H1 (cell line): Measurements from ENCODE around the gene CAMKK1. TPM values are rescaled to one million over a fixed set of nuclear protein-coding genes. Genes with fewer than 3 reads are reported as not detected.

ENCODE experiments used
- E2F6 ChIP-seq: IDR thresholded peaks from 2 replicates; pipeline ENCODE4 v1.6.1; 2012; ENCODE audit warnings: inconsistent platforms
- KDM5A ChIP-seq: fragments of 200-600 bp; IDR thresholded peaks from 2 replicates; pipeline ENCODE4 v1.7.1; 2012; ENCODE audit warnings: mild to moderate bottlenecking, low read length, inconsistent platforms, mixed read lengths
- polyA plus RNA-seq, 7 experiments: library from polyadenylated mRNA; depleted of rRNA in 3 of 7; stranded (reverse) in 5 of 7; unstranded in 2 of 7; fragments of >200 nt in 5 of 7; fragments of 200-250 nt in 2 of 7; gene quantifications; 1 replicate in 5 of 7; 2 replicates in 1 of 7; 4 replicates in 1 of 7; pipeline versions ENCODE4 v1.2.1 to v1.2.3, GENCODE V29; 2011 to 2013; ENCODE audit warnings: missing spikeins in 2 of 7, mixed read lengths in 2 of 7
- total RNA-seq: library from RNA; stranded (reverse); fragmentation: NEBNext Ultra II Directional; extraction: Animal tissue kit (Norgen Biotek cat#: 25700); gene quantifications from 2 replicates; pipeline ENCODE4 v1.2.1, GENCODE V29; 2021

Gene CAMKK1
- total and polyA plus RNA-seq, 2 of the 8 experiments (the other 6 are each of a cell fraction or from before 2014, with no cell fraction given) = 7.1 to 7.6 TPM

- TF ChIP-seq KDM5A (no peak), E2F6 (no peak)
These were observed 506 bp downstream of the CAMKK1 start (continued) for GRCh38 chr17:3892095-3892998.
